Caco-2 (cell line): ENCODE results near the gene PDSS2. TPM values are rescaled to one million over a fixed set of nuclear protein-coding genes. Genes with fewer than 3 reads are reported as not detected.

ENCODE experiments used
- BruUV-seq: library from RNA; stranded (reverse); fragments of 400-500 nt; replicated peaks from 2 replicates; lab custom pipeline; 2021; lab: Mats Ljungman, UMichigan
- CTCF ChIA-PET: fragments of 300-600 bp; sonication (Branson Sonifier 250); formaldehyde crosslinking; loops from one replicate; lab custom pipeline; 2022; ENCODE audit warnings: antibody characterized with exemption; lab: Charles Lee
- POLR2A ChIA-PET: fragments of 300-600 bp; sonication (Branson Sonifier 250); formaldehyde crosslinking; loops from one replicate; lab custom pipeline; 2022; ENCODE audit warnings: antibody characterized with exemption; lab: Charles Lee
- DNase-seq, 2 experiments: peaks; one replicate each; pipeline versions ENCODE4 v3.0.0 to v3.0.0-alpha.2; 2020 to 2022
- H3K27me3 ChIP-seq: replicated peaks from 2 replicates; pipeline ENCODE4 v1.6.0; 2011; ENCODE audit warnings: low read length; ENCODE audit not compliant: control insufficient read depth, insufficient read depth
- H3K36me3 ChIP-seq: 2 replicates; pipeline ENCODE4 v1.5.1; 2011; ENCODE audit warnings: low read length; ENCODE audit not compliant: control insufficient read depth, insufficient read depth
- H3K4me1 ChIP-seq: fragments of 250-450 bp; sonication (Bioruptor Pico); 2 replicates; pipeline ENCODE4 v1.5.1; 2020; ENCODE audit warnings: mild to moderate bottlenecking
- H3K4me3 ChIP-seq: 2 replicates; pipeline ENCODE4 v1.5.1; 2011; ENCODE audit warnings: low read depth, mild to moderate bottlenecking, control low read depth, low read length
- H3K9me3 ChIP-seq: fragments of 250-450 bp; sonication (Bioruptor Pico); 2 replicates; pipeline ENCODE4 v1.5.1; 2020; ENCODE audit warnings: mild to moderate bottlenecking, moderate library complexity
- H3K27ac Mint-ChIP-seq: one replicate; pipeline ENCODE4 v1.8.0; 2022; ENCODE audit warnings: mixed read lengths; ENCODE audit not compliant: unreplicated experiment
- H3K27me3 Mint-ChIP-seq: one replicate; pipeline ENCODE4 v1.8.0; 2022; ENCODE audit warnings: mixed read lengths; ENCODE audit not compliant: insufficient read depth, unreplicated experiment
- H3K36me3 Mint-ChIP-seq: one replicate; pipeline ENCODE4 v1.8.0; 2022; ENCODE audit warnings: mild to moderate bottlenecking, mixed read lengths; ENCODE audit not compliant: insufficient read depth, unreplicated experiment
- H3K4me1 Mint-ChIP-seq: one replicate; pipeline ENCODE4 v1.8.0; 2022; ENCODE audit warnings: low read depth, mixed read lengths; ENCODE audit not compliant: unreplicated experiment
- H3K4me3 Mint-ChIP-seq: one replicate; pipeline ENCODE4 v1.8.0; 2022; ENCODE audit warnings: mild to moderate bottlenecking, moderate library complexity, mixed read lengths; ENCODE audit not compliant: unreplicated experiment
- H3K9me3 Mint-ChIP-seq: one replicate; pipeline ENCODE4 v1.8.0; 2022; ENCODE audit warnings: mixed read lengths; ENCODE audit not compliant: unreplicated experiment
- intact Hi-C: fragments of 100-400 bp; cut with micrococcal nuclease; formaldehyde crosslinking; loops from one replicate; pipeline ENCODE4 v1.10.0; 2022; ENCODE audit not compliant: unreplicated experiment
- total RNA-seq: library from RNA; stranded (reverse); gene quantifications from 2 replicates; pipeline ENCODE4 v1.2.3, GENCODE V29; 2022
- TF ChIP-seq, protein P1 (sequence below), 2 experiments: fragments of 200-600 bp in 1 of 2; IDR thresholded peaks; 1 replicate in 1 of 2; 2 replicates in 1 of 2; pipeline versions ENCODE4 v1.5.1 to v1.8.0; 2011 to 2022; ENCODE audit warnings: antibody characterized with exemption in 1 of 2, control low read depth in 1 of 2, inconsistent platforms in 1 of 2, low read depth in 1 of 2, low read length in 1 of 2, mild to moderate bottlenecking in 1 of 2, moderate library complexity in 1 of 2; ENCODE audit not compliant: insufficient read depth in 1 of 2, severe bottlenecking in 1 of 2, unreplicated experiment in 1 of 2

The PDSS2 gene
- total RNA-seq, 1 experiment from 2014 or later, result 10.3 TPM

GRCh38 chr6:107186047-107186446 is 273.3 kb downstream of the PDSS2 start:
- Histone ChIP-seq H3K36me3 (no peaks in the 10 kb centered on the region), H3K9me3 (no peaks in the 10 kb centered on the region), H3K4me3 (no peak overlapping the region), H3K27me3 (no peaks in the 10 kb centered on the region), H3K4me1 (no peaks in the 10 kb centered on the region)
- no peaks in the 10 kb centered on the region for H3K9me3 Mint-ChIP-seq
- intact Hi-C loops, result loop anchor here (5.0 kb wide), 2 partner anchors 131 to 271 kb away; partner anchors contain the start of gene PDSS2
- H3K36me3 Mint-ChIP-seq, result no peaks in the 10 kb centered on the region
- no peak overlapping the region for H3K27ac Mint-ChIP-seq
- no peak overlapping the region for H3K4me3 Mint-ChIP-seq
- no peaks in the 10 kb centered on the region for H3K4me1 Mint-ChIP-seq
- DNase-seq, result no peak
- CTCF ChIA-PET, result interaction anchor here (0.6 to 1.2 kb wide), 6 partner anchors 14 to 273 kb away, joined by 3 to 20 read pairs (median 4); no protein-coding TSS in a partner anchor
- TF ChIP-seq, protein P1, sequence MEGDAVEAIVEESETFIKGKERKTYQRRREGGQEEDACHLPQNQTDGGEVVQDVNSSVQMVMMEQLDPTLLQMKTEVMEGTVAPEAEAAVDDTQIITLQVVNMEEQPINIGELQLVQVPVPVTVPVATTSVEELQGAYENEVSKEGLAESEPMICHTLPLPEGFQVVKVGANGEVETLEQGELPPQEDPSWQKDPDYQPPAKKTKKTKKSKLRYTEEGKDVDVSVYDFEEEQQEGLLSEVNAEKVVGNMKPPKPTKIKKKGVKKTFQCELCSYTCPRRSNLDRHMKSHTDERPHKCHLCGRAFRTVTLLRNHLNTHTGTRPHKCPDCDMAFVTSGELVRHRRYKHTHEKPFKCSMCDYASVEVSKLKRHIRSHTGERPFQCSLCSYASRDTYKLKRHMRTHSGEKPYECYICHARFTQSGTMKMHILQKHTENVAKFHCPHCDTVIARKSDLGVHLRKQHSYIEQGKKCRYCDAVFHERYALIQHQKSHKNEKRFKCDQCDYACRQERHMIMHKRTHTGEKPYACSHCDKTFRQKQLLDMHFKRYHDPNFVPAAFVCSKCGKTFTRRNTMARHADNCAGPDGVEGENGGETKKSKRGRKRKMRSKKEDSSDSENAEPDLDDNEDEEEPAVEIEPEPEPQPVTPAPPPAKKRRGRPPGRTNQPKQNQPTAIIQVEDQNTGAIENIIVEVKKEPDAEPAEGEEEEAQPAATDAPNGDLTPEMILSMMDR (IDR thresholded peaks at IDR 0.05; ENCODE audit: insufficient read depth in 1 of 2, low read depth in 1 of 2, low read length in 1 of 2, severe bottlenecking in 1 of 2, unreplicated experiment in 1 of 2), result no peak
- H3K27me3 Mint-ChIP-seq, result no peaks in the 10 kb centered on the region
- POLR2A ChIA-PET, result no interaction called here
- no TSS peak for BruUV-seq

GRCh38 chr6:107185391-107185970 is 273.9 kb downstream of the PDSS2 start:
- no peaks in the 10 kb centered on the region for H3K9me3 Mint-ChIP-seq
- H3K36me3 ChIP-seq, result no peaks in the 10 kb centered on the region
- peak; percentile 44 for DNase-seq
- no TSS peak for BruUV-seq
- H3K36me3 Mint-ChIP-seq, result no peaks in the 10 kb centered on the region
- no peaks in the 10 kb centered on the region for H3K4me1 ChIP-seq
- ChIA-PET POLR2A (no interaction called here), CTCF (interaction anchor here (0.6 to 1.2 kb wide), 7 partner anchors 14 to 495 kb away, joined by 3 to 20 read pairs (median 4); no protein-coding TSS in a partner anchor)
- no peaks in the 10 kb centered on the region for H3K27me3 ChIP-seq
- no peak overlapping the region for H3K4me3 ChIP-seq
- H3K27me3 Mint-ChIP-seq, result no peaks in the 10 kb centered on the region
- H3K27ac Mint-ChIP-seq, result no peak overlapping the region
- no peak overlapping the region for H3K4me3 Mint-ChIP-seq
- intact Hi-C loops, result loop anchor here (5.0 kb wide), 2 partner anchors 132 to 272 kb away; partner anchors contain the start of gene PDSS2
- H3K9me3 ChIP-seq, result no peaks in the 10 kb centered on the region
- H3K4me1 Mint-ChIP-seq, result no peaks in the 10 kb centered on the region
- TF ChIP-seq, protein P1 (IDR thresholded peaks at IDR 0.05; ENCODE audit: insufficient read depth in 1 of 2, low read depth in 1 of 2, low read length in 1 of 2, severe bottlenecking in 1 of 2, unreplicated experiment in 1 of 2), result peak; percentile 18 to 59

DNA sequence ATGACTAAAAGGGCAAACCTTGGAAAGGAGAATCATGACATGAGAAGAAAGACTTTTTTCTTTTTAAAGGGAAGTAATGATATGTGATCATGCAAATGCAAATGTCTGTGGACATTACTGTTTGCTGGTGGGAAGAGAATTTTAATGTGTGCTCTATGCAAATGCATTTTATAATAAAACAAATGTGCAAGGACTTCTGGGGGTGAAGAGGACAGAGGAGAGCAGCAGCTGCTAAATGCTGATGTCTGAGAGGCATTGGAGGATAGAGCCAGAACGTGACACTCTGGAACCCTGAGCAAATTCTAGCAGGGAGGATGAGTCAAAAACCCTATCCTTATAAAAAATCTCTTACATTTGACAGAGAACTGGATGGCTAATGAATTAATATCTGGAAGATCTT is 274.9 kb downstream of the PDSS2 start:
- CTCF ChIA-PET, result no interaction called here
- H3K27me3 ChIP-seq, result no peaks in the 10 kb centered on the region
- Mint-ChIP-seq H3K9me3 (no peaks in the 10 kb centered on the region), H3K27me3 (no peaks in the 10 kb centered on the region), H3K4me1 (no peaks in the 10 kb centered on the region), H3K27ac (no peak overlapping the region), H3K36me3 (no peaks in the 10 kb centered on the region), H3K4me3 (no peak overlapping the region)
- no TSS peak for BruUV-seq
- TF ChIP-seq, protein P1 (IDR thresholded peaks at IDR 0.05; ENCODE audit: insufficient read depth in 1 of 2, low read depth in 1 of 2, low read length in 1 of 2, severe bottlenecking in 1 of 2, unreplicated experiment in 1 of 2), result no peak
- H3K4me3 ChIP-seq, result no peak overlapping the region
- no peaks in the 10 kb centered on the region for H3K4me1 ChIP-seq
- intact Hi-C loops, result no loop called here
- no peaks in the 10 kb centered on the region for H3K36me3 ChIP-seq
- POLR2A ChIA-PET, result no interaction called here
- H3K9me3 ChIP-seq, result no peaks in the 10 kb centered on the region
- no peak for DNase-seq
